GM12878 (cell line): Measurements from ENCODE around the gene MYB. TPM values are rescaled to one million over a fixed set of nuclear protein-coding genes. Genes with fewer than 3 reads are reported as not detected.

Experiments
- ATAC-seq: fragments of 200-7000 bp; cut with Tn5 transposase; 3 replicates; pipeline ENCODE4 v1.9.1; 2020; ENCODE audit warnings: mild to moderate bottlenecking, moderate library complexity
- BruUV-seq: library from RNA; stranded (reverse); fragments of 400-500 nt; replicated peaks from 2 replicates; lab custom pipeline; 2021; lab: Mats Ljungman, UMichigan
- CTCF ChIA-PET: fragments of 300-600 bp; sonication (Branson Sonifier 250); formaldehyde crosslinking; extraction: SDS; loops from one replicate; lab custom pipeline; 2021; ENCODE audit warnings: inconsistent platforms; lab: Yijun Ruan, JAX
- POLR2A ChIA-PET: fragments of 350-600 bp; formaldehyde crosslinking; extraction: SDS; loops from one replicate; lab custom pipeline; 2021; ENCODE audit warnings: inconsistent platforms; lab: Charles Lee
- RAD21 ChIA-PET: fragments of 300-600 bp; sonication (Branson Sonifier 250); formaldehyde crosslinking; loops from one replicate; lab custom pipeline; 2023; ENCODE audit warnings: antibody characterized with exemption; ENCODE audit not compliant: unreplicated experiment; lab: Charles Lee
- SMC1A ChIA-PET: fragments of 300-600 bp; sonication (Branson Sonifier 250); formaldehyde crosslinking; loops from one replicate; lab custom pipeline; 2023; ENCODE audit not compliant: unreplicated experiment, uncharacterized antibody; lab: Charles Lee
- DNase-seq: peaks from one replicate; pipeline ENCODE4 v3.0.0-alpha.2; 2011; ENCODE audit warnings: low read depth, low spot score
- FAIRE-seq: peaks from 3 replicates; lab custom pipeline; 2011; peaks lifted over from hg19 to GRCh38; lab: Jason Lieb, UNC
- H2AFZ ChIP-seq: 2 replicates; pipeline ENCODE4 v1.6.0; 2011; ENCODE audit warnings: low read depth, low read length, control low read depth; ENCODE audit not compliant: control insufficient read depth
- H3K27ac ChIP-seq: 2 replicates; pipeline ENCODE4 v1.5.1; 2011; ENCODE audit warnings: control low read depth; ENCODE audit not compliant: control insufficient read depth, insufficient read depth
- H3K27me3 ChIP-seq, 2 experiments: replicated peaks in 1 of 2; 2 replicates each; pipeline versions ENCODE4 v1.6.0 to v1.6.1; 2011; ENCODE audit warnings: low read length in 1 of 2; ENCODE audit not compliant: control insufficient read depth in 2 of 2, insufficient read depth in 2 of 2
- H3K36me3 ChIP-seq, 2 experiments: 2 replicates each; pipeline ENCODE4 v1.5.1; 2011; ENCODE audit warnings: low read length in 1 of 2; ENCODE audit not compliant: control insufficient read depth in 2 of 2, insufficient read depth in 2 of 2
- H3K4me1 ChIP-seq: 2 replicates; pipeline ENCODE4 v1.6.1; 2011; ENCODE audit warnings: mild to moderate bottlenecking, low read length, moderate library complexity, mixed read lengths; ENCODE audit not compliant: control insufficient read depth, insufficient read depth
- H3K4me2 ChIP-seq: 2 replicates; pipeline ENCODE4 v1.6.0; 2011; ENCODE audit warnings: control low read depth; ENCODE audit not compliant: control insufficient read depth, insufficient read depth
- H3K4me3 ChIP-seq: fragments of 200-600 bp; sonication (generic); 2 replicates; pipeline ENCODE4 v1.5.1; 2016
- H3K79me2 ChIP-seq: 2 replicates; pipeline ENCODE4 v1.6.0; 2011; ENCODE audit warnings: low read length; ENCODE audit not compliant: control insufficient read depth, insufficient read depth
- H3K9ac ChIP-seq: 2 replicates; pipeline ENCODE4 v1.8.0; 2011; ENCODE audit warnings: low read length, control low read depth, mixed read lengths; ENCODE audit not compliant: control insufficient read depth, insufficient read depth
- H3K9me3 ChIP-seq: replicated peaks from 3 replicates; pipeline ENCODE4 v1.5.1; 2011; ENCODE audit warnings: mild to moderate bottlenecking, low read length; ENCODE audit not compliant: control insufficient read depth, insufficient read depth
- H4K20me1 ChIP-seq: 2 replicates; pipeline ENCODE4 v1.6.0; 2011; ENCODE audit not compliant: control insufficient read depth, insufficient read depth
- CBX3 ChIP-seq: fragments of 200-600 bp; sonication (generic); IDR thresholded peaks from 2 replicates; pipeline ENCODE4 v1.6.1; 2016; ENCODE audit warnings: low read depth, borderline replicate concordance
- DPF2 ChIP-seq: fragments of 450-650 bp; IDR thresholded peaks from 2 replicates; pipeline ENCODE4 v1.6.1; 2017; ENCODE audit warnings: mild to moderate bottlenecking
- FOXK2 ChIP-seq: fragments of 450-650 bp; IDR thresholded peaks from 2 replicates; pipeline ENCODE4 v1.6.1; 2017; ENCODE audit warnings: mild to moderate bottlenecking, moderate library complexity
- GABPA ChIP-seq: IDR thresholded peaks from 2 replicates; pipeline ENCODE4 v1.6.1; 2014; ENCODE audit warnings: antibody characterized with exemption, low read depth, mild to moderate bottlenecking, inconsistent platforms
- HDAC2 ChIP-seq: fragments of 200-600 bp; sonication (generic); IDR thresholded peaks from 2 replicates; pipeline ENCODE4 v1.6.1; 2017
- POU2F2 ChIP-seq: IDR thresholded peaks from 3 replicates; pipeline ENCODE4 v1.6.1; 2011; ENCODE audit warnings: low read depth, mild to moderate bottlenecking, low read length, borderline replicate concordance
- SMAD5 ChIP-seq: IDR thresholded peaks from 2 replicates; pipeline ENCODE4 v1.6.1; 2016; ENCODE audit warnings: antibody characterized with exemption, low read depth
- YBX1 ChIP-seq: fragments of 450-650 bp; IDR thresholded peaks from 2 replicates; pipeline ENCODE4 v1.6.1; 2016; ENCODE audit warnings: antibody characterized with exemption
- ZNF622 ChIP-seq: fragments of 450-650 bp; IDR thresholded peaks from 2 replicates; pipeline ENCODE4 v1.6.1; 2017; ENCODE audit warnings: mild to moderate bottlenecking, inconsistent platforms
- WGBS: methylation state at CpG from one replicate; pipeline ENCODE4 v1.1.6; 2016; ENCODE audit warnings: low lambda C conversion rate; ENCODE audit not compliant: insufficient replicate concordance, insufficient coverage; ENCODE audit errors: missing lambda C conversion rate; 5-methylcytosine and 5-hydroxymethylcytosine counted together
- in situ Hi-C: fragments of 300-500 bp; cut with MboI; formaldehyde crosslinking; loops from 9 replicates; pipeline ENCODE4 v1.14.3; 2018; ENCODE audit warnings: mixed read lengths
- intact Hi-C: fragments of 100-400 bp; cut with micrococcal nuclease; formaldehyde crosslinking; loops from one replicate; pipeline ENCODE4 v1.14.2; 2022; ENCODE audit not compliant: unreplicated experiment
- polyA plus RNA-seq, 11 experiments: library from polyadenylated mRNA; depleted of rRNA in 4 of 11; unstranded in 6 of 11; stranded (reverse) in 5 of 11; fragments of >200 nt; fragmentation: Nextera tagmentation in 4 of 11; fragmentation: Illumina TruSeq in 1 of 11; extraction: Ambion mirVana in 4 of 11; extraction: Trizol in 1 of 11; gene quantifications; 1 replicate in 1 of 11; 2 replicates in 10 of 11; pipeline versions ENCODE4 v1.2.1 to v1.2.3, GENCODE V29; 2011 to 2016; ENCODE audit warnings: inconsistent platforms in 2 of 11, missing spikeins in 2 of 11, low read depth in 1 of 11
- total RNA-seq, 4 experiments: library from RNA; depleted of rRNA in 3 of 4; stranded (reverse); fragments of >200 nt in 3 of 4; fragmentation: Illumina TruSeq in 1 of 4; extraction: Trizol in 1 of 4; gene quantifications; 2 replicates each; pipeline versions ENCODE4 v1.2.1 to v1.2.3, GENCODE V29; 2013 to 2021
- TF ChIP-seq, protein P1 (sequence below): fragments of 450-650 bp; IDR thresholded peaks from 2 replicates; pipeline ENCODE4 v1.6.1; 2017; ENCODE audit warnings: low read depth, mild to moderate bottlenecking, moderate library complexity
- TF ChIP-seq, protein P2 (sequence below): IDR thresholded peaks from 2 replicates; pipeline ENCODE4 v1.6.1; 2012; ENCODE audit warnings: low read depth, low read length, improper control_type of control experiment

MYB gene
- total and polyA plus RNA-seq, 10 of the 15 experiments (the other 5 are each of a cell fraction or from before 2014, with no cell fraction given), result 7.0 to 29.8 (median 21.5) TPM

DNA sequence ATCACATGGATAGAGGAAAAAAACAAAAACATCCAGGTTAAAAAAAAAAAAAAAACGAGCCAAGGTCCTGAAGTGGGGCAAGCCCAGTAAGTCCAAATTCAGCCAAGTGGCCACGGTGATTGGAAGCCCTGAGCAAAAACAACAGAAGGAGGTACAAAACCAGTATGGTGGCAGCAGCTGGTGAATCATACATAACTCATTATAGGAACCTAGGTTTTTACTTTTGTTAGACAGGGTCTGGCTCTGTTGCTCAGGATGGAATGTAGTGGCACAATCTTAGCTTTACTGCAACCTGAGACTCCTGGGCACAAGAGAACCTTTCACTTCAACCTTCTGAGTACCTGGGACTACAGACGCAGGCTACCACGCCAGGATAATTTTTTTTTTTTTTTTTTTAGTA is 22.7 kb upstream of the MYB start:
- CTCF ChIA-PET, result interaction anchor here (0.9 to 1.2 kb wide), 4 partner anchors 10 to 22 kb away, joined by 3 to 5 read pairs (median 4); partner anchors contain the start of gene MYB
- WGBS, result 70% methylated on average over 4 of the region's 4 CpGs
- POLR2A ChIA-PET, result interaction anchor here (1.0 to 3.2 kb wide), 3 partner anchors 11 to 24 kb away, joined by 3 to 15 read pairs (median 9); no protein-coding TSS in a partner anchor
- no TSS peak for BruUV-seq
- Histone ChIP-seq H3K27ac (no peak overlapping the region), H3K4me1 (peaks cover 18% of the 10 kb centered on the region; the same call in 1 of the 2 replicates), H3K9ac (no peak overlapping the region), H3K79me2 (no peaks in the 10 kb centered on the region), H3K4me3 (no peak overlapping the region), H3K36me3 (no peaks in the 10 kb centered on the region), H3K9me3 (no peaks in the 10 kb centered on the region), H3K27me3 (no peaks in the 10 kb centered on the region), H4K20me1 (no peaks in the 10 kb centered on the region), H2AFZ (no peak overlapping the region), H3K4me2 (no peak overlapping the region)
- no peak for TF ChIP-seq FOXK2
- TF ChIP-seq HDAC2, result no peak
- no peak for TF ChIP-seq YBX1
- TF ChIP-seq, protein P1, sequence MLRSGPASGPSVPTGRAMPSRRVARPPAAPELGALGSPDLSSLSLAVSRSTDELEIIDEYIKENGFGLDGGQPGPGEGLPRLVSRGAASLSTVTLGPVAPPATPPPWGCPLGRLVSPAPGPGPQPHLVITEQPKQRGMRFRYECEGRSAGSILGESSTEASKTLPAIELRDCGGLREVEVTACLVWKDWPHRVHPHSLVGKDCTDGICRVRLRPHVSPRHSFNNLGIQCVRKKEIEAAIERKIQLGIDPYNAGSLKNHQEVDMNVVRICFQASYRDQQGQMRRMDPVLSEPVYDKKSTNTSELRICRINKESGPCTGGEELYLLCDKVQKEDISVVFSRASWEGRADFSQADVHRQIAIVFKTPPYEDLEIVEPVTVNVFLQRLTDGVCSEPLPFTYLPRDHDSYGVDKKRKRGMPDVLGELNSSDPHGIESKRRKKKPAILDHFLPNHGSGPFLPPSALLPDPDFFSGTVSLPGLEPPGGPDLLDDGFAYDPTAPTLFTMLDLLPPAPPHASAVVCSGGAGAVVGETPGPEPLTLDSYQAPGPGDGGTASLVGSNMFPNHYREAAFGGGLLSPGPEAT, result no peak
- TF ChIP-seq DPF2, result no peak
- TF ChIP-seq ZNF622, result no peak
- no peak for TF ChIP-seq POU2F2
- TF ChIP-seq, protein P2, sequence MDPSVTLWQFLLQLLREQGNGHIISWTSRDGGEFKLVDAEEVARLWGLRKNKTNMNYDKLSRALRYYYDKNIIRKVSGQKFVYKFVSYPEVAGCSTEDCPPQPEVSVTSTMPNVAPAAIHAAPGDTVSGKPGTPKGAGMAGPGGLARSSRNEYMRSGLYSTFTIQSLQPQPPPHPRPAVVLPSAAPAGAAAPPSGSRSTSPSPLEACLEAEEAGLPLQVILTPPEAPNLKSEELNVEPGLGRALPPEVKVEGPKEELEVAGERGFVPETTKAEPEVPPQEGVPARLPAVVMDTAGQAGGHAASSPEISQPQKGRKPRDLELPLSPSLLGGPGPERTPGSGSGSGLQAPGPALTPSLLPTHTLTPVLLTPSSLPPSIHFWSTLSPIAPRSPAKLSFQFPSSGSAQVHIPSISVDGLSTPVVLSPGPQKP, result no peak
- no peak for TF ChIP-seq SMAD5
- no peak for TF ChIP-seq GABPA
- no peak for TF ChIP-seq CBX3
- intact Hi-C loops (no loop called here), in situ Hi-C loops (no loop called here)
- RAD21 ChIA-PET, result interaction anchor here (1.9 to 5.0 kb wide), 3 partner anchors 12 to 25 kb away, joined by 6 to 26 read pairs (median 25); partner anchors contain the start of gene MYB
- SMC1A ChIA-PET, result interaction anchor here (0.6 to 6.0 kb wide), 7 partner anchors 10 to 260 kb away, joined by 3 to 55 read pairs (median 6); no protein-coding TSS in a partner anchor
- ATAC-seq (no peak), FAIRE-seq (no peak), DNase-seq (no peak)
